ENCODE results near the gene ADD2. TPM values are rescaled to one million over a fixed set of nuclear protein-coding genes. Genes with fewer than 3 reads are reported as not detected.
A peak's percentile ranks its signal among the peaks of the same experiment; 100 is the strongest.
"Not testable (repeated sequence)": the region's sequence is repeated elsewhere in the genome, so short reads cannot be mapped to it uniquely, and the experiment has no call there.

The ADD2 gene, protein sequence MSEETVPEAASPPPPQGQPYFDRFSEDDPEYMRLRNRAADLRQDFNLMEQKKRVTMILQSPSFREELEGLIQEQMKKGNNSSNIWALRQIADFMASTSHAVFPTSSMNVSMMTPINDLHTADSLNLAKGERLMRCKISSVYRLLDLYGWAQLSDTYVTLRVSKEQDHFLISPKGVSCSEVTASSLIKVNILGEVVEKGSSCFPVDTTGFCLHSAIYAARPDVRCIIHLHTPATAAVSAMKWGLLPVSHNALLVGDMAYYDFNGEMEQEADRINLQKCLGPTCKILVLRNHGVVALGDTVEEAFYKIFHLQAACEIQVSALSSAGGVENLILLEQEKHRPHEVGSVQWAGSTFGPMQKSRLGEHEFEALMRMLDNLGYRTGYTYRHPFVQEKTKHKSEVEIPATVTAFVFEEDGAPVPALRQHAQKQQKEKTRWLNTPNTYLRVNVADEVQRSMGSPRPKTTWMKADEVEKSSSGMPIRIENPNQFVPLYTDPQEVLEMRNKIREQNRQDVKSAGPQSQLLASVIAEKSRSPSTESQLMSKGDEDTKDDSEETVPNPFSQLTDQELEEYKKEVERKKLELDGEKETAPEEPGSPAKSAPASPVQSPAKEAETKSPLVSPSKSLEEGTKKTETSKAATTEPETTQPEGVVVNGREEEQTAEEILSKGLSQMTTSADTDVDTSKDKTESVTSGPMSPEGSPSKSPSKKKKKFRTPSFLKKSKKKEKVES
- not detected in 2 replicates for total RNA-seq
- polyA plus RNA-seq (2012): not detected

- no peak for DNase-seq (ENCODE audit: low read depth)
Measured at GRCh38 chr2:70767699-70768589, at the start of gene ADD2. Gene ADD2 (minus strand): TSS chr2:70768200. CDS start chr2:70706408, 61,792 bp downstream.

GRCh38 chr2:70817284-70817954 lies 49.4 kb upstream of the ADD2 start:
- DNase-seq (ENCODE audit: low read depth): no peak

- DNase-seq (ENCODE audit: low read depth): no peak
Measured at GRCh38 chr2:70816726-70817125, 48.7 kb upstream of the ADD2 start.

DNA sequence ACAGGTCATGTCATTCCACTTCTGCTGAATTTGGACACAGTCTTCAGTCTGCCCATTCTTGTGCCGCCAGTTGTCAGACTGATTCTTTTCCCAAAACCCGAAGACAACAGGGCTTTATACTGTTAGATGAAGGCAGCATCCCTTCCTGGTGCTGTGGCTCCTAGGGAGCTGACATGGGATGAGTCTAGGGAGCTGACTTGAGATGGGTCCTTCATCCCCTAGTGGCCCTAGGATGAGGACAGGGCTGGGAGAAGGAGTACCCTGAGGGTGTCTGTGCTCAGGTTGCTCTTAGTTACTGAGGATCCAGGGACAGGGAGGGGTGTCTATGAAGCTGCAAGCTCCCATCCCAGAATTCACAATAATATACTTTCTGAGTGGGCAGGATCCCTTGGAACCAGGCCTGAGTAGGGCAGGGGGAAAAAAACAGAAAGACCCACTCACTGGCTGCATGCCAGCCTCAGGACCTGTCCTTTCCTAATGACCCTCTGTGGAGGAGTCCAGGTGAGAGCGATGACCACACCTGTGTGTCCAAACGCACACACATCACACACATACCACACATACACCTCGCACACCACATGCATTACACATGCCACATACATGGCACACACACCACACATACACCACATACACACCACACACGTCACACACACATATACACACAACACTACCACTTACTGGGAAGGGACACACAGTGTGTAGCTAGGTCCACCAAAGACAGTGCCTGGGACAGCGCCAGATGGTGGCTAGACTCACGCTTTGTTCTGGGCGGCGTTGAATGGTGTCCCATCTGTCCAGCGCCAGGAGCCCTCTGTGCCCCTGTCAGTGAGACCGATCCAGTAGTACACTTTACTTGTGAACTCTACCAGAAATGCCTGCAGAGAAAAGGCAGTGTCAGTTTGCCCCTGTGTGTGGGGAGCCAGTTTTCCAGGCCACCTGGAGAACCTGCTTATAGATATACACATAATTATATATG lies 41.3 kb upstream of the ADD2 start:
- DNase-seq (ENCODE audit: low read depth): no peak

- DNase-seq (ENCODE audit: low read depth): no peak
Measured at GRCh38 chr2:70807828-70808118, 39.8 kb upstream of the ADD2 start.

- DNase-seq (ENCODE audit: low read depth): no peak
Measured at GRCh38 chr2:70807102-70807827, 39.3 kb upstream of the ADD2 start.

GRCh38 chr2:70806620-70807019 lies 38.6 kb upstream of the ADD2 start:
- no peak for DNase-seq (ENCODE audit: low read depth)

GRCh38 chr2:70806013-70806412 lies 38.0 kb upstream of the ADD2 start:
- no peak for DNase-seq (ENCODE audit: low read depth)

GRCh38 chr2:70801607-70802263 lies 33.7 kb upstream of the ADD2 start:
- no peak for DNase-seq (ENCODE audit: low read depth)

- no peak for DNase-seq (ENCODE audit: low read depth)
Measured at GRCh38 chr2:70799706-70800105, 31.7 kb upstream of the ADD2 start.

DNA sequence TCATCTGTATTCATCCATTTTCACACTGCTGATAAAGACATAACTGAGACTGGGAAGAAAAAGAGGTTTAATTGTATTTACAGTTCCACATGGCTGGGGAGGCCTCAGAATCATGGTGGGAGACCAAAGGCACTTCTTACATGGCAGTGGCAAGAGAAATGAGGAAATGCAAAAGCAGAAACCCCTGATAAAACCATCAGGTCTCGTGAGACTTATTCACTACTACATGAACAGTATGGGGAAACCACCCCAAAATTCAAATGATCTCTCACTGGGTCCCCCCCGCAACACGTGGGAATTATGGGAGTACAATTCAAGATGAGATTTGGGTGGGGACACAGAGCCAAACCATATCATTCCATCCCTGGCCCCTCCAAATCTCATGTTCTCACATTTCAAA lies 30.0 kb upstream of the ADD2 start:
- DNase-seq (ENCODE audit: low read depth): not testable (repeated sequence)

- DNase-seq (ENCODE audit: low read depth): no peak
Measured at GRCh38 chr2:70797506-70797905, 29.5 kb upstream of the ADD2 start.

GRCh38 chr2:70796262-70796661 lies 28.3 kb upstream of the ADD2 start:
- DNase-seq (ENCODE audit: low read depth): no peak

DNA sequence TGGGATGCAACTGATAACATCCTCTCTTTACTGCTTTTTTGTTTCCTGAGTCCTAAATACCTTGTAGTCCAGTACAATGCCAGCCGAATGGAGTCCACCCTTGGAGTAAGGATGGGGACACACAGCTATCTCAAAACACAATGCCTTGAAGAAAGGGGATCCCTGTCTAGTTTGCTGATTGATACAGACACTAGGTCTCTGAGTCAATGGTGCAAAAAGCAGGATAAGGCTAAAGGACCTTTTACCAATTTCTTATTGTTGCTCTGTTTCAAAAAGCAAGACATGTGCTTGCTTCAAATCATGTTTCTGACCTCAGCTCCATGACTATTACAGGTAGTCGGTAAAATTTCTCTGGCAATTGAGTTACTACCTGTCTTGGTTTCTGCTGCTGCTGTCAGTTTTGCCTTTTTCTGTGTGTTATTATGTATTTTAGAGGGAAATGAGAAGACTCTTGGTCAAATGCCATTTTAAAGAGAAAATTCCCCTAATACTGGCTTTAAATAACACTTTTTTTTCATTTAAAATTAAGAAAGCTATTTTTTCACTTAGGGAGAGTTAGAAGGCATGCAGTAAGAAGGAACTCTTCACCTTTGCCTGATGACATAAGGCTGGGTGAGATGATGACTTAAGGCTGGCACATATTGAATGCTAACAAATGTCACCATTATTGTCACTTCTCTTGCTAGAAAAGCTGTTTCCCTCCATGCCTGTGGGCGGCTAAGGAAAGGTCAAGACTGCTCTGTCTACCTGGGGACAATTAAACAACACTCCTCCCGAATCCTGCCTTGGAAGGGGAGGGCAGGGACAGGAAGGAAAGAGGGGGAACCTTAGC lies 27.4 kb upstream of the ADD2 start:
- no peak for DNase-seq (ENCODE audit: low read depth)

DNA sequence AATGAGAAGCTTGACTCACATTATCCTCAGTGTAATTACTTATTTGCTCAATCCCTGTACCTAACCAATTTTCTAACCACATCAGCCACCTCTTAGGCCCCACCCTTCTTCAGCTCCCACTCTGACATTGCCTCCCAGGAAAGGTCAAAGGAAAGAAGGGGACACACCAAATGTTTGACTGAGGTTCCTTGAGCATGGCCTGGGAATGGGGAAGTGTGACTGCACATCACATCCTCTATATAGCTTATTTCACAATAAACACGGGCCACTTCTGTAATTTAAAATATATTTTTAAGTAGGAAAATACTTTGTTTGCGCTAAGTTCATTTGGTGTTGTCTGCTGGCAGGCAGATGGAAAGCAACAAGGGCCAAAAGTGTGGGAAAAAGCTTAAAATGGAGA lies 25.4 kb upstream of the ADD2 start:
- no peak for DNase-seq (ENCODE audit: low read depth)

GRCh38 chr2:70790136-70790828 lies 22.3 kb upstream of the ADD2 start, which contains the start of gene FIGLA:
Gene FIGLA (minus strand): TSS chr2:70790643. CDS start chr2:70790638, 5 bp downstream.
- peak; percentile 13 for DNase-seq (ENCODE audit: low read depth)

All from myocyte (in vitro differentiated cells).